ENCODE measurements around the gene GPR132.

GRCh38 chr14:105014631-105015030 is 50.6 kb downstream of the GPR132 start:
- TF ChIP-seq CTCF (IDR thresholded peaks at IDR 0.05 in 2 of 3, conservative IDR thresholded peaks at IDR 0.05 in 1 of 3; ENCODE audit: control insufficient read depth in 2 of 3, extremely low read depth in 1 of 3, insufficient read depth in 1 of 3, low read depth in 3 of 3, low read length in 3 of 3), result no peak
- TF ChIP-seq JUND (IDR thresholded peaks at IDR 0.05; ENCODE audit: low read depth, low read length), result no peak
